OCI-LY1 (cell line): ENCODE measurements around the gene MAP4K1.

ENCODE experiments used
- EZH2 ChIP-seq: fragments of 200-600 bp; sonication (generic), shearing (Covaris generic); IDR thresholded peaks from 2 replicates; pipeline ENCODE4 v1.8.0; 2017; ENCODE audit warnings: borderline replicate concordance, mixed run types, mild to moderate bottlenecking, antibody characterized with exemption, low read length, moderate library complexity, mixed read lengths
- TF ChIP-seq, protein P1 (sequence below): fragments of 200-600 bp; sonication (generic), shearing (Covaris generic); IDR thresholded peaks from 2 replicates; pipeline ENCODE4 v1.5.1; 2017; ENCODE audit warnings: mild to moderate bottlenecking, antibody characterized with exemption, low read length, moderate library complexity, mixed read lengths

DNA sequence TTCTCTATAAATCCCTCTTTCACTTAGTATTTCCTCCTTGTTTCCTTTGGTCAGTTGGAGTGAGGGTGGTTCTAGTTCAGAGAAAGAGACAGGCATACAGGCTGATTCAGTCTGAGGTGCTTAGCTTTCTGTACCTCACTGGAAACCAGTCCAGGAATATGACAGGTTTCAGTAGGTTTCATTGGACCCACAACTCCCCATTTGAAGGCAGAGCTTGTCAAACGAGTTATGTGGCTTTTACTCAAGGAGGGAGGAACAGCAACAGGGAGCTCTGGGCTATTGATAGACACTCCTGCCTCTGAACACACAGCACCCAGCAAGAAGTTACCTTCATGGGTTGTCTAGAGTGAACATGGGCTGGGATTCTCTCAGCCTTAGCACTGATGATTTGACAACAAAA lies 44.2 kb upstream of the MAP4K1 start:
- no peak for TF ChIP-seq EZH2
- TF ChIP-seq, protein P1, sequence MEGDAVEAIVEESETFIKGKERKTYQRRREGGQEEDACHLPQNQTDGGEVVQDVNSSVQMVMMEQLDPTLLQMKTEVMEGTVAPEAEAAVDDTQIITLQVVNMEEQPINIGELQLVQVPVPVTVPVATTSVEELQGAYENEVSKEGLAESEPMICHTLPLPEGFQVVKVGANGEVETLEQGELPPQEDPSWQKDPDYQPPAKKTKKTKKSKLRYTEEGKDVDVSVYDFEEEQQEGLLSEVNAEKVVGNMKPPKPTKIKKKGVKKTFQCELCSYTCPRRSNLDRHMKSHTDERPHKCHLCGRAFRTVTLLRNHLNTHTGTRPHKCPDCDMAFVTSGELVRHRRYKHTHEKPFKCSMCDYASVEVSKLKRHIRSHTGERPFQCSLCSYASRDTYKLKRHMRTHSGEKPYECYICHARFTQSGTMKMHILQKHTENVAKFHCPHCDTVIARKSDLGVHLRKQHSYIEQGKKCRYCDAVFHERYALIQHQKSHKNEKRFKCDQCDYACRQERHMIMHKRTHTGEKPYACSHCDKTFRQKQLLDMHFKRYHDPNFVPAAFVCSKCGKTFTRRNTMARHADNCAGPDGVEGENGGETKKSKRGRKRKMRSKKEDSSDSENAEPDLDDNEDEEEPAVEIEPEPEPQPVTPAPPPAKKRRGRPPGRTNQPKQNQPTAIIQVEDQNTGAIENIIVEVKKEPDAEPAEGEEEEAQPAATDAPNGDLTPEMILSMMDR = no peak
